H9 (cell line): ENCODE measurements around the gene SMYD1. TPM values are rescaled to one million over a fixed set of nuclear protein-coding genes. Genes with fewer than 3 reads are reported as not detected.

ENCODE experiments used
- DNase-seq: peaks from one replicate; pipeline ENCODE4 v3.0.0-alpha.2; 2017
- H2AFZ ChIP-seq: one replicate; pipeline ENCODE4 v1.6.1; 2013; ENCODE audit warnings: mild to moderate bottlenecking, low read length, control low read depth, moderate library complexity
- H2AK5ac ChIP-seq: 2 replicates; pipeline ENCODE4 v1.6.1; 2013; ENCODE audit warnings: low read length, control low read depth, mixed read lengths; ENCODE audit not compliant: insufficient read length
- H2BK120ac ChIP-seq: one replicate; pipeline ENCODE4 v1.6.1; 2013; ENCODE audit warnings: low read depth, mild to moderate bottlenecking, low read length, control low read depth, inconsistent platforms; ENCODE audit not compliant: poor library complexity, severe bottlenecking
- H2BK12ac ChIP-seq: 2 replicates; pipeline ENCODE4 v1.6.1; 2013; ENCODE audit warnings: low read length, control low read depth, mixed read lengths, low read depth; ENCODE audit not compliant: insufficient read length
- H2BK15ac ChIP-seq: 2 replicates; pipeline ENCODE4 v1.6.1; 2013; ENCODE audit warnings: low read depth, low read length, control low read depth
- H2BK20ac ChIP-seq: one replicate; pipeline ENCODE4 v1.6.1; 2013; ENCODE audit warnings: low read depth, mild to moderate bottlenecking, low read length, control low read depth, inconsistent platforms; ENCODE audit not compliant: poor library complexity, severe bottlenecking
- H2BK5ac ChIP-seq: 2 replicates; pipeline ENCODE4 v1.6.1; 2013; ENCODE audit warnings: low read length, control low read depth, mixed read lengths; ENCODE audit not compliant: insufficient read length
- H3K14ac ChIP-seq: 2 replicates; pipeline ENCODE4 v1.6.1; 2013; ENCODE audit warnings: low read length, control low read depth; ENCODE audit not compliant: insufficient read depth
- H3K18ac ChIP-seq: 2 replicates; pipeline ENCODE4 v1.6.1; 2013; ENCODE audit warnings: low read depth, mild to moderate bottlenecking, mixed read lengths, low read length, control low read depth; ENCODE audit not compliant: insufficient read length
- H3K23ac ChIP-seq: 2 replicates; pipeline ENCODE4 v1.6.1; 2013; ENCODE audit warnings: low read length, control low read depth, mixed read lengths, low read depth; ENCODE audit not compliant: insufficient read length
- H3K23me2 ChIP-seq: 2 replicates; pipeline ENCODE4 v1.6.1; 2013; ENCODE audit warnings: low read depth, mild to moderate bottlenecking, mixed read lengths, low read length, control low read depth; ENCODE audit not compliant: insufficient read length, poor library complexity, severe bottlenecking
- H3K27ac ChIP-seq: 2 replicates; pipeline ENCODE4 v1.5.1; 2013; ENCODE audit warnings: low read length, control low read depth, mixed read lengths, low read depth; ENCODE audit not compliant: insufficient read length
- H3K27me3 ChIP-seq: 2 replicates; pipeline ENCODE4 v1.6.1; 2013; ENCODE audit warnings: low read length, control low read depth, inconsistent platforms; ENCODE audit not compliant: insufficient read depth
- H3K4ac ChIP-seq: 2 replicates; pipeline ENCODE4 v1.6.1; 2013; ENCODE audit warnings: low read depth, mild to moderate bottlenecking, control low read depth, inconsistent platforms, low read length, moderate library complexity
- H3K4me1 ChIP-seq: 2 replicates; pipeline ENCODE4 v1.6.1; 2013; ENCODE audit warnings: low read length, control low read depth, inconsistent platforms; ENCODE audit not compliant: insufficient read depth
- H3K4me2 ChIP-seq: 2 replicates; pipeline ENCODE4 v1.6.1; 2013; ENCODE audit warnings: low read length, control low read depth, mixed read lengths; ENCODE audit not compliant: insufficient read length, insufficient read depth
- H3K56ac ChIP-seq: 2 replicates; pipeline ENCODE4 v1.6.1; 2013; ENCODE audit warnings: low read depth, mild to moderate bottlenecking, mixed read lengths, low read length, control low read depth; ENCODE audit not compliant: insufficient read length
- H3K79me1 ChIP-seq: 2 replicates; pipeline ENCODE4 v1.6.1; 2013; ENCODE audit warnings: low read depth, mild to moderate bottlenecking, moderate library complexity, low read length, control low read depth, inconsistent platforms; ENCODE audit not compliant: insufficient read depth, poor library complexity, severe bottlenecking
- H3K79me2 ChIP-seq: 2 replicates; pipeline ENCODE4 v1.6.1; 2013; ENCODE audit warnings: low read length, control low read depth, inconsistent platforms; ENCODE audit not compliant: insufficient read depth
- H3K9ac ChIP-seq: 2 replicates; pipeline ENCODE4 v1.6.1; 2013; ENCODE audit warnings: low read length, control low read depth, mixed read lengths; ENCODE audit not compliant: insufficient read length; ENCODE audit errors: extremely low read depth
- H3K9me3 ChIP-seq: one replicate; pipeline ENCODE4 v1.6.1; 2013; ENCODE audit warnings: low read depth, low read length, inconsistent platforms; ENCODE audit not compliant: control insufficient read depth
- H3T11ph ChIP-seq: one replicate; pipeline ENCODE4 v1.6.1; 2013; ENCODE audit warnings: mild to moderate bottlenecking, low read length, control low read depth, inconsistent platforms
- H4K20me1 ChIP-seq: one replicate; pipeline ENCODE4 v1.6.1; 2013; ENCODE audit not compliant: control insufficient read depth, insufficient read length, insufficient read depth
- H4K5ac ChIP-seq: 2 replicates; pipeline ENCODE4 v1.6.1; 2013; ENCODE audit warnings: low read depth, mild to moderate bottlenecking, mixed read lengths, low read length, control low read depth; ENCODE audit not compliant: insufficient read length
- H4K8ac ChIP-seq: replicated peaks from 2 replicates; pipeline ENCODE4 v1.6.1; 2013; ENCODE audit warnings: low read length, control low read depth, mixed read lengths, low read depth; ENCODE audit not compliant: insufficient read length
- H4K91ac ChIP-seq: 2 replicates; pipeline ENCODE4 v1.6.1; 2013; ENCODE audit warnings: low read depth, mild to moderate bottlenecking, moderate library complexity, mixed read lengths, low read length, control low read depth; ENCODE audit not compliant: insufficient read length
- H3K27ac Mint-ChIP-seq, 3 experiments: 2 replicates in 2 of 3; 3 replicates in 1 of 3; pipeline ENCODE4 v1.8.0; 2020 to 2021; ENCODE audit warnings: mixed read lengths in 3 of 3, mild to moderate bottlenecking in 1 of 3, moderate library complexity in 1 of 3
- H3K27me3 Mint-ChIP-seq: 2 replicates; pipeline ENCODE4 v1.8.0; 2021; ENCODE audit warnings: low read depth, mild to moderate bottlenecking, moderate library complexity, mixed read lengths
- H3K36me3 Mint-ChIP-seq, 3 experiments: 2 replicates in 2 of 3; 3 replicates in 1 of 3; pipeline ENCODE4 v1.8.0; 2020 to 2021; ENCODE audit warnings: low read depth in 3 of 3, mixed read lengths in 3 of 3; ENCODE audit not compliant: insufficient read depth in 1 of 3
- H3K4me1 Mint-ChIP-seq, 2 experiments: 2 replicates each; pipeline ENCODE4 v1.8.0; 2020; ENCODE audit warnings: mixed read lengths in 2 of 2
- H3K4me3 Mint-ChIP-seq, 2 experiments: 2 replicates in 1 of 2; 3 replicates in 1 of 2; pipeline ENCODE4 v1.8.0; 2020 to 2021; ENCODE audit warnings: mild to moderate bottlenecking in 2 of 2, mixed read lengths in 2 of 2, moderate library complexity in 1 of 2
- H3K9me3 Mint-ChIP-seq, 2 experiments: 2 replicates in 1 of 2; 3 replicates in 1 of 2; pipeline ENCODE4 v1.8.0; 2020; ENCODE audit warnings: mild to moderate bottlenecking in 2 of 2, mixed read lengths in 2 of 2, moderate library complexity in 1 of 2
- WGBS: extraction: QIAGEN DNeasy Blood & Tissue Kit; methylation state at CpG from one replicate; pipeline ENCODE4 v1.1.7; 2013; ENCODE audit warnings: missing lambda C conversion rate, low lambda C conversion rate, mixed read lengths; ENCODE audit not compliant: insufficient read length; ENCODE audit errors: extremely low coverage; 5-methylcytosine and 5-hydroxymethylcytosine counted together
- total RNA-seq: library from RNA; stranded (reverse); gene quantifications from 2 replicates; pipeline ENCODE4 v1.2.1, GENCODE V29; 2021
- TF ChIP-seq, protein P1 (sequence below): fragments of 200-600 bp; sonication (generic); conservative IDR thresholded peaks from 3 replicates; pipeline ENCODE4 v1.8.0; 2021; ENCODE audit warnings: antibody characterized with exemption, mild to moderate bottlenecking

Gene SMYD1
- total RNA-seq, 1 experiment from 2014 or later, result not detected

GRCh38 chr2:88125344-88125923 is 57.8 kb downstream of the SMYD1 start:
- H2BK120ac ChIP-seq, result no peak overlapping the region
- H3K36me3 Mint-ChIP-seq, result no peaks in the 10 kb centered on the region
- H4K91ac ChIP-seq, result no peak overlapping the region
- no peak for DNase-seq
- H4K5ac ChIP-seq, result no peak overlapping the region
- no peaks in the 10 kb centered on the region for H4K20me1 ChIP-seq
- H3K27me3 Mint-ChIP-seq, result peaks cover 15% of the 10 kb centered on the region
- no peak overlapping the region for H2BK12ac ChIP-seq
- H3K9me3 Mint-ChIP-seq, result no peaks in the 10 kb centered on the region
- H3K23ac ChIP-seq, result no peak overlapping the region
- no CpG with 5 or more reads among the region's 3 CpGs for WGBS
- H3K27me3 ChIP-seq, result no peaks in the 10 kb centered on the region
- no peaks in the 10 kb centered on the region for H3K4me1 ChIP-seq
- H3K79me2 ChIP-seq, result no peaks in the 10 kb centered on the region
- no peak overlapping the region for H3K4me3 Mint-ChIP-seq
- H2BK15ac ChIP-seq, result no peak overlapping the region
- peaks cover 2 to 4% of the 10 kb centered on the region in 2 experiments; a peak in 2 of 4 replicates for H3K4me1 Mint-ChIP-seq
- no peak overlapping the region for H3K56ac ChIP-seq
- H3K4me2 ChIP-seq, result no peak overlapping the region
- no peak overlapping the region for H2AFZ ChIP-seq
- H3K27ac Mint-ChIP-seq, result no peak overlapping the region
- no peak overlapping the region for H2BK20ac ChIP-seq
- no peak overlapping the region for H4K8ac ChIP-seq
- no peaks in the 10 kb centered on the region for H3K79me1 ChIP-seq
- no peak overlapping the region for H3K18ac ChIP-seq
- no peak overlapping the region for H2AK5ac ChIP-seq
- H3T11ph ChIP-seq, result no peak overlapping the region
- H3K14ac ChIP-seq, result no peak overlapping the region
- no peak overlapping the region for H3K4ac ChIP-seq
- H3K9me3 ChIP-seq, result no peaks in the 10 kb centered on the region
- no peak overlapping the region for H2BK5ac ChIP-seq
- H3K23me2 ChIP-seq, result no peaks in the 10 kb centered on the region
- TF ChIP-seq, protein P1, sequence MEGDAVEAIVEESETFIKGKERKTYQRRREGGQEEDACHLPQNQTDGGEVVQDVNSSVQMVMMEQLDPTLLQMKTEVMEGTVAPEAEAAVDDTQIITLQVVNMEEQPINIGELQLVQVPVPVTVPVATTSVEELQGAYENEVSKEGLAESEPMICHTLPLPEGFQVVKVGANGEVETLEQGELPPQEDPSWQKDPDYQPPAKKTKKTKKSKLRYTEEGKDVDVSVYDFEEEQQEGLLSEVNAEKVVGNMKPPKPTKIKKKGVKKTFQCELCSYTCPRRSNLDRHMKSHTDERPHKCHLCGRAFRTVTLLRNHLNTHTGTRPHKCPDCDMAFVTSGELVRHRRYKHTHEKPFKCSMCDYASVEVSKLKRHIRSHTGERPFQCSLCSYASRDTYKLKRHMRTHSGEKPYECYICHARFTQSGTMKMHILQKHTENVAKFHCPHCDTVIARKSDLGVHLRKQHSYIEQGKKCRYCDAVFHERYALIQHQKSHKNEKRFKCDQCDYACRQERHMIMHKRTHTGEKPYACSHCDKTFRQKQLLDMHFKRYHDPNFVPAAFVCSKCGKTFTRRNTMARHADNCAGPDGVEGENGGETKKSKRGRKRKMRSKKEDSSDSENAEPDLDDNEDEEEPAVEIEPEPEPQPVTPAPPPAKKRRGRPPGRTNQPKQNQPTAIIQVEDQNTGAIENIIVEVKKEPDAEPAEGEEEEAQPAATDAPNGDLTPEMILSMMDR, result no peak
- H3K9ac ChIP-seq, result no peak overlapping the region
- no peak overlapping the region for H3K27ac ChIP-seq
